Right cardiac atrium (tissue), 5 donors: Measurements from ENCODE around the gene DLG2. TPM values are rescaled to one million over a fixed set of nuclear protein-coding genes. Genes with fewer than 3 reads are reported as not detected.
A peak's percentile ranks its signal among the peaks of the same experiment; 100 is the strongest.
"Not testable (repeated sequence)": the region's sequence is repeated elsewhere in the genome, so short reads cannot be mapped to it uniquely, and the experiment has no call there.

ENCODE experiments used
- ATAC-seq, 2 donors: fragments of 200-7000 bp; cut with Tn5 transposase; one replicate each; pipeline versions ENCODE4 v1.8.0 to v1.9.1; 2020; ENCODE audit warnings: moderate library complexity in 2 of 2, mild to moderate bottlenecking in 1 of 2
- DNase-seq, 3 donors: peaks; one replicate each; pipeline ENCODE4 v3.0.0-alpha.2; 2020
- H3K27ac ChIP-seq: one replicate; pipeline ENCODE4 v1.5.1; 2013; ENCODE audit warnings: mild to moderate bottlenecking, low read length, control low read depth, moderate library complexity
- H3K27me3 ChIP-seq: one replicate; pipeline ENCODE4 v1.6.1; 2013; ENCODE audit not compliant: control insufficient read depth, insufficient read depth
- H3K4me1 ChIP-seq: one replicate; pipeline ENCODE4 v1.6.1; 2013; ENCODE audit warnings: low read length; ENCODE audit not compliant: control insufficient read depth, insufficient read depth
- H3K4me3 ChIP-seq: one replicate; pipeline ENCODE4 v1.5.1; 2013; ENCODE audit warnings: low read length, control low read depth
- H3K9me3 ChIP-seq: one replicate; pipeline ENCODE4 v1.6.1; 2013; ENCODE audit warnings: low read length; ENCODE audit not compliant: control insufficient read depth
- WGBS: extraction: QIAGEN DNeasy Blood & Tissue Kit; methylation state at CpG from one replicate; pipeline ENCODE4 v1.1.7; 2013; 5-methylcytosine and 5-hydroxymethylcytosine counted together
- intact Hi-C, 4 donors: fragments of 100-400 bp; cut with DNase I; formaldehyde crosslinking; loops; one replicate each; pipeline versions ENCODE4 v1.11.0 to v1.14.0; 2022 to 2023
- polyA plus RNA-seq: library from polyadenylated mRNA; stranded (reverse); fragments of 200-250 nt; gene quantifications from one replicate; pipeline ENCODE4 v1.2.3, GENCODE V29; 2013
- total RNA-seq, 4 donors: library from RNA; stranded (reverse); fragmentation: NEBNext Ultra II Directional; extraction: Animal tissue kit (Norgen Biotek cat#: 25700); gene quantifications; one replicate each; pipeline ENCODE4 v1.2.1, GENCODE V29; 2021
- donor health status: healthy with polysubstance abuse.
- donor health status: DM: no; HTN: yes; CAD: no.
- donor health status: DM: no; HTN: no; CAD: no.
- donor health status: DM: no; HTN: yes; CAD: no; lungs with severe emphysema.
- donor health status: DM: yes; HTN: yes; CAD: no.

Gene DLG2
- total and polyA plus RNA-seq, 5 donors, result 2.3 to 10.5 (median 9.4) TPM

- 95% methylated on average over 2 of the region's 2 CpGs for WGBS
- H3K27me3 ChIP-seq, H3K4me1 ChIP-seq, H3K9me3 ChIP-seq, intact Hi-C loops, ATAC-seq, H3K27ac ChIP-seq, H3K4me3 ChIP-seq, DNase-seq: not testable (repeated sequence)
Measured at GRCh38 chr11:83731288-83731687, 1895.9 kb downstream of the DLG2 start.

- no peak overlapping the region for H3K4me3 ChIP-seq
- no peaks in the 10 kb centered on the region for H3K4me1 ChIP-seq
- no peak overlapping the region for H3K27ac ChIP-seq
- intact Hi-C loops, result loop anchor here in 3 of 4 donors (10.0 kb wide), 2 partner anchors 203 to 433 kb away; no protein-coding TSS in a partner anchor
- ATAC-seq (no peak), DNase-seq (no peak)
- no peaks in the 10 kb centered on the region for H3K27me3 ChIP-seq
- WGBS, result 69% methylated on average over 2 of the region's 2 CpGs
- no peaks in the 10 kb centered on the region for H3K9me3 ChIP-seq
Measured at GRCh38 chr11:83728281-83728680, 1898.9 kb downstream of the DLG2 start.

DNA sequence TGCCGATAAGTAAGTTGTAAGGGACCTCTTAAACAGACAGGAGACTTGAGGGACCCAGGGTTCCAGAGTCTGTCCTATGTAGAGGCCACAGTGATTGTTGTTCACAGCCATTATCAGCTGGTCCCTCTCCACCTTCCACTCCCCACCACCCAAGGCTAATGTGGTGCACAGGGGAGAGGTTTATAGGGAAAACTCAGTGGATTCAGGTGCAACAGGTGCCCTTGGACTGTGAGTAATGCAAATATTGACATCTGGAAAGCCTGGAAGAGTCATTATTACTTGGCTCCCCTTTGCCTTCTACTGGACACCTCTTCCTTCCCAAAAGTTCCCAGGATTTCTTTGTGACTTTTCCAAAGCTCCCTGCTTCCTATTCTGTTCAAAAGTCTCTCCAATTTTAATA lies 1899.9 kb downstream of the DLG2 start:
- DNase-seq, result no peak
- Histone ChIP-seq H3K27me3 (no peaks in the 10 kb centered on the region), H3K4me3 (no peak overlapping the region), H3K4me1 (no peaks in the 10 kb centered on the region), H3K27ac (no peak overlapping the region), H3K9me3 (no peaks in the 10 kb centered on the region)
- intact Hi-C loops, result loop anchor here in 3 of 4 donors (10.0 kb wide), 2 partner anchors 202 to 432 kb away; no protein-coding TSS in a partner anchor
- 83% methylated on average over 1 of the region's 1 CpG for WGBS
- no peak for ATAC-seq

DNA sequence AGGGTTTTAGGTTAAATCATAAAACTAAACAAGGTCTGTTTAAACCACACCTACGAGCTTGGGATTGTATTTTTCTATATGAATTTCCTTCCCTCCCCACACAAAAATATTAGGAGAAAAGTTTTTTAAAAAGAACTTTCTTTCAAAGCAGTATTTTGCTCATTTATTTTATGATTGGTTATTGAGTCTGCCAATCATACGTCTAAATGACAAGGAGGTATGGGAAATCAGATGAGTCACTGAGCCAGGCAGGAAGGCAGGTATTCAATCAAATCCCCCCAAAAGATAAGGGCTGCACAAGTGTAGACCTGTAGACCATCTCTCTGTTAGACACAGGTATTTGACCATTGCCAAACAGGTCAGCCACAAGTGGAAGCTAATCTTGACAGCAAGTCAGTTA lies 1900.8 kb downstream of the DLG2 start:
- ATAC-seq (no peak), DNase-seq (no peak)
- 79% methylated on average over 2 of the region's 2 CpGs for WGBS

GRCh38 chr11:83725728-83726127 lies 1901.4 kb downstream of the DLG2 start:
- H3K9me3 ChIP-seq, result no peaks in the 10 kb centered on the region
- 35% methylated on average over 4 of the region's 4 CpGs for WGBS
- no peaks in the 10 kb centered on the region for H3K4me1 ChIP-seq
- no peak for ATAC-seq
- H3K27ac ChIP-seq, result no peak overlapping the region
- no peaks in the 10 kb centered on the region for H3K27me3 ChIP-seq
- intact Hi-C loops, result loop anchor here in 3 of 4 donors (10.0 kb wide), 2 partner anchors 201 to 431 kb away; no protein-coding TSS in a partner anchor
- H3K4me3 ChIP-seq, result no peak overlapping the region
- no peak for DNase-seq

More for the DNA sequence above, 1900.8 kb downstream of the DLG2 start:
- H3K27me3 ChIP-seq, result no peaks in the 10 kb centered on the region
- no peak overlapping the region for H3K27ac ChIP-seq
- H3K4me1 ChIP-seq, result no peaks in the 10 kb centered on the region
- no peaks in the 10 kb centered on the region for H3K9me3 ChIP-seq
- intact Hi-C loops, result loop anchor here in 3 of 4 donors (10.0 kb wide), 2 partner anchors 202 to 432 kb away; no protein-coding TSS in a partner anchor
- H3K4me3 ChIP-seq, result no peak overlapping the region

GRCh38 chr11:83725269-83725560 lies 1901.9 kb downstream of the DLG2 start:
- no peaks in the 10 kb centered on the region for H3K9me3 ChIP-seq
- ATAC-seq, result no peak
- WGBS, result 7% methylated on average over 4 of the region's 4 CpGs
- H3K4me1 ChIP-seq, result no peaks in the 10 kb centered on the region
- no peak overlapping the region for H3K27ac ChIP-seq
- no peaks in the 10 kb centered on the region for H3K27me3 ChIP-seq
- intact Hi-C loops, result loop anchor here in 3 of 4 donors (10.0 kb wide), 2 partner anchors 200 to 430 kb away; no protein-coding TSS in a partner anchor
- DNase-seq, result no peak
- peak overlapping the region; percentile 73 for H3K4me3 ChIP-seq

- intact Hi-C loops, result loop anchor here in 3 of 4 donors (10.0 kb wide), 2 partner anchors 199 to 429 kb away; no protein-coding TSS in a partner anchor
- DNase-seq (peak in 1 of 3 donors; percentile 30), ATAC-seq (peak; percentile 84 to 88)
- WGBS, result 8% methylated on average over 6 of the region's 6 CpGs
- H3K4me3 ChIP-seq, result peak overlapping the region; percentile 73
- H3K27me3 ChIP-seq, result no peaks in the 10 kb centered on the region
- H3K4me1 ChIP-seq, result no peaks in the 10 kb centered on the region
- no peaks in the 10 kb centered on the region for H3K9me3 ChIP-seq
- H3K27ac ChIP-seq, result no peak overlapping the region
Measured at GRCh38 chr11:83723999-83724398, 1903.1 kb downstream of the DLG2 start.

DNA sequence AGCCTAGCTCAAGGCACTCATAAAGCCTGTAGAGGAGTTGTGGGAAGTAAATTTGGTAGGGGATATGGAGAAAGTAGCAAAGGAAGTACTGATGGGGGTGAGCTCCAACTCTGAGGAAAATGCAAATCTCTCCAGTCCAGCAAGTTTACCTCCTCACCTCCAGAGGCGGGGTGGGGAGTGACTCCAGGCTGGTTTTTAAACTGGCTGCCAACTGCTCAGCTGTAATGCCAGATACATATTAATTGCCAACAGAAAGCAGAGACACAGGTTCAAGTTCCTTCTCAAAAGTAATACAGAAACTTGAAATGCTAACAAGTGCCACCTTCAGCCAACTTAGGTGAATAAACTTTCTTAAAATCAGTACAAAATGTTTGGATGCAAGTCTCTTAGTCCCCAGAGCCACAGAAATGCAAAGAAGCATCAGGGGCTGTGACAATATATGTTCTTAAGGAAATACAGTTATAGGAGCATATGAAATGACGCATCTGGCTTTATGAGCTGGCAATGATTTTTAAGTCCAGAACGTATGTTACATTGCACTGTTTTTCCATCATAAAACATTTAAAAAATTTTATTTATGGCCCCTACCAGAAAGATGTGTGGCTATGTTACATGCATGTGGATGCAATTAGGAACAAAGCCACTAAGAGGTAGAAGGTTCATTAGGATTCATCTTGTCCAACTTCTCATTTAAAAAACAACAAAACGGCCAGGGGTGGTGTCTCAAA lies 1904.6 kb downstream of the DLG2 start:
- intact Hi-C loops, result loop anchor here in 3 of 4 donors (10.0 kb wide), 2 partner anchors 198 to 428 kb away; no protein-coding TSS in a partner anchor

DNA sequence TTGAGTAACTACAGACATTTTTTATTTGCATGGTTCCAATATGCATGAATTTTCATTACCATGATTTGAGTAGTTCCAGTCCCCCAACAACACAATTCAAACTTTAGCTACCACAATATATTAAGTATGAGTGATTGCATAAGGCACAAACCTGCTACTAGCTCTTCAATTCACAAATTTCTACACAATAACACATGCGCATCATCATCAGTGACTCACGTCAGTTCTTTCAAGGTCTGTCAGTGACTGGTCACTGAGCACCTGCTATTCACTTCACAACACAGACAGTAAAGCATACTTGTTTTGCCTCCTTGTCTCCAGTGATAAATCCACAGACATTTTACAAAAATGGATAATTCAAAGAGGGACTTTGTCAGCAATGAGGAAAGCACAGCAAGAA lies 1905.9 kb downstream of the DLG2 start:
- intact Hi-C loops, result loop anchor here in 3 of 4 donors (10.0 kb wide), 2 partner anchors 196 to 426 kb away; no protein-coding TSS in a partner anchor
- 89% methylated on average over 2 of the region's 2 CpGs for WGBS
- no peak overlapping the region for H3K4me3 ChIP-seq
- ATAC-seq, result no peak
- H3K9me3 ChIP-seq, result no peaks in the 10 kb centered on the region
- no peak overlapping the region for H3K27ac ChIP-seq
- no peaks in the 10 kb centered on the region for H3K4me1 ChIP-seq
- DNase-seq, result no peak
- H3K27me3 ChIP-seq, result no peaks in the 10 kb centered on the region

More for the DNA sequence above, 1904.6 kb downstream of the DLG2 start:
- Histone ChIP-seq H3K9me3 (no peaks in the 10 kb centered on the region), H3K27ac (no peak overlapping the region), H3K4me3 (no peak overlapping the region), H3K27me3 (no peaks in the 10 kb centered on the region), H3K4me1 (no peaks in the 10 kb centered on the region)
- 82% methylated on average over 4 of the region's 4 CpGs for WGBS
- ATAC-seq (no peak), DNase-seq (no peak)

- intact Hi-C loops, result loop anchor here in 3 of 4 donors (10.0 kb wide), 2 partner anchors 196 to 426 kb away; no protein-coding TSS in a partner anchor
- ATAC-seq (no peak), DNase-seq (no peak)
- Histone ChIP-seq H3K27ac (no peak overlapping the region), H3K4me1 (no peaks in the 10 kb centered on the region), H3K9me3 (no peaks in the 10 kb centered on the region), H3K4me3 (no peak overlapping the region), H3K27me3 (no peaks in the 10 kb centered on the region)
- WGBS, result 69% methylated on average over 2 of the region's 2 CpGs
Measured at GRCh38 chr11:83720675-83721074, 1906.5 kb downstream of the DLG2 start.

DNA sequence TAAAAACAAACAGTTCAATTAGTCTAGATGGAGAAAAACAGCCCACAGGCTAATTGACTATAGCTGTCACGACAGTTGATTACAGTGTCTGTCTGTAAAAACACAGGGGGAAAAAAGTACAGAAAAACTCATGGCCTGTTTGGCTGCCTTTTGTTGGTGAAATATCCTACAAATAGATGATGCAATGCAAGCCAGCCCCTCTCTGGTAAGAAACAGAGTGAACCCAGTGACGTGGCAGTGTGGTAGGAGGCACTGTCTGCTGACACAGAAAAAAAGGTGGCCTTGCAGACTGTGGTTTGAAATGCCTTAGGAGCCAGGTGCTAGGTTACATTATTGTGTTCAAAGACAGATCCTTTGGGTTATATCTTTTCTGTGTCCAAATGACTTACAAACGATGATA lies 1909.6 kb downstream of the DLG2 start:
- Histone ChIP-seq H3K9me3 (no peaks in the 10 kb centered on the region), H3K4me3 (no peak overlapping the region), H3K27me3 (no peaks in the 10 kb centered on the region), H3K4me1 (no peaks in the 10 kb centered on the region), H3K27ac (no peak overlapping the region)
- no peak for ATAC-seq
- no peak for DNase-seq
- intact Hi-C loops, result no loop called here
- 67% methylated on average over 3 of the region's 3 CpGs for WGBS
